Kidney epithelial cell (primary cell): ENCODE data around the gene NOL4L. TPM values are rescaled to one million over a fixed set of nuclear protein-coding genes. Genes with fewer than 3 reads are reported as not detected.

Source experiments
- DNase-seq: peaks from one replicate; pipeline ENCODE4 v3.0.0-alpha.2; 2010; ENCODE audit warnings: low read depth
- H3K27me3 ChIP-seq: 2 replicates; pipeline ENCODE4 v1.6.0; 2011; ENCODE audit warnings: low read length; ENCODE audit not compliant: control insufficient read depth, insufficient read depth
- H3K36me3 ChIP-seq: 2 replicates; pipeline ENCODE4 v1.5.1; 2011; ENCODE audit warnings: low read length; ENCODE audit not compliant: control insufficient read depth, insufficient read depth
- H3K4me3 ChIP-seq: 2 replicates; pipeline ENCODE4 v1.5.1; 2011; ENCODE audit warnings: low read depth, mild to moderate bottlenecking, control low read depth, low read length
- CTCF ChIP-seq: IDR thresholded peaks from 2 replicates; pipeline ENCODE4 v1.5.1; 2011; ENCODE audit warnings: mild to moderate bottlenecking, moderate library complexity, low read length, control low read depth, inconsistent platforms; ENCODE audit not compliant: insufficient read depth, poor library complexity, severe bottlenecking
- total RNA-seq: library from RNA; depleted of rRNA; stranded (reverse); fragments of >200 nt; gene quantifications from 2 replicates; pipeline ENCODE4 v1.2.3, GENCODE V29; 2015

Gene NOL4L
- total RNA-seq, 1 donor from 2014 or later: 31.4 TPM

DNA sequence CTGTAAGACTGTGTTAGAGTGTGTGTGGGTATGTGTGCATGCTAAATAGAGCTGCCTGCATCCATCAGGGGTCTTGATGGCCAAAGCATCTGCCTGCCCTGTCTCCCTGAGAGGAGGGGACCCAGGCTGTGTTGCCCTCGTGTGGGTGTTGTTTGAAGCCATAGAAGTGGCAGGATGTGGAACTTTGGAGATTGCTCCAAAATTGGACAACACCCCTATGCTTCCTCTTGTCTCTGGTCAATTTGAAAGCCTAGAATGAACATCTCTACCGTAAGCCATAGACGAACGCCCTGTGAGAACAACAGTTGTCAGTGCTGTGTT, 144.4 kb downstream of the NOL4L start:
- Histone ChIP-seq H3K36me3 (peaks cover 2% of the 10 kb centered on the region), H3K4me3 (no peak overlapping the region), H3K27me3 (no peaks in the 10 kb centered on the region)
- no peak for TF ChIP-seq CTCF
- no peak for DNase-seq

DNA sequence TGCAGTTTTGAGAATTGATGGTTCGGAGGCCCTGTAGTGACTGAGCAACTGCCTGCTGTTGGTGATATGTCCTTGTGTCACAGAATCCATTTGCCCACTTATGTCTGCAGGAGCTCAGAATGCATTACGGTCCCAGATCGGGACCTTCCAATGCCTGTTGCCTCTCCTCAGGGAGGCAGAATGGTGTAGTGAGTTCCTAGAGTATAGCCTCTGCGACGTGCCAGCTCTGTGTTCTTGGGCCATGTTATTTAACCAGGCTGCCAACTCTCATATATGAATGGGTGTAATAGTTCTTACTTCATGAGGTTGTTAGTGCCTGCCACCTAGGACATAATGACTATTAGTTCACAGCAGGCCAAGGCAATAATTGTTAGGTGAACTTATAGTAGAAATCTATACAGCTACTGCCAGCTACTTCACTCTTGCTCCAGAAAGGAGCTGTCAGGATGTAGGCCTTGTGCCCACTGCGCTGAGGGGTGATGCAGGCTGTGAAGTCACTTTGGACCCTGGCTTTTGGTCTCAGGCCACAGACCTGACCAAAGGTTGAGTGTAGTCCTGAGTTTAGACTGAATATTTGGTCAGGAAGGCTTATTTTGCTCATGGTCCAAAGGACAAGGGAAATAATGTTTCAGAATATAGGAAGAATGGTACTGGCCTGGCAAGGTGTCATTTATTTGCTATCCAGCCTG, 144.9 kb downstream of the NOL4L start:
- TF ChIP-seq CTCF: no peak
- Histone ChIP-seq H3K27me3 (no peaks in the 10 kb centered on the region), H3K36me3 (peaks cover 2% of the 10 kb centered on the region), H3K4me3 (no peak overlapping the region)
- no peak for DNase-seq

DNA sequence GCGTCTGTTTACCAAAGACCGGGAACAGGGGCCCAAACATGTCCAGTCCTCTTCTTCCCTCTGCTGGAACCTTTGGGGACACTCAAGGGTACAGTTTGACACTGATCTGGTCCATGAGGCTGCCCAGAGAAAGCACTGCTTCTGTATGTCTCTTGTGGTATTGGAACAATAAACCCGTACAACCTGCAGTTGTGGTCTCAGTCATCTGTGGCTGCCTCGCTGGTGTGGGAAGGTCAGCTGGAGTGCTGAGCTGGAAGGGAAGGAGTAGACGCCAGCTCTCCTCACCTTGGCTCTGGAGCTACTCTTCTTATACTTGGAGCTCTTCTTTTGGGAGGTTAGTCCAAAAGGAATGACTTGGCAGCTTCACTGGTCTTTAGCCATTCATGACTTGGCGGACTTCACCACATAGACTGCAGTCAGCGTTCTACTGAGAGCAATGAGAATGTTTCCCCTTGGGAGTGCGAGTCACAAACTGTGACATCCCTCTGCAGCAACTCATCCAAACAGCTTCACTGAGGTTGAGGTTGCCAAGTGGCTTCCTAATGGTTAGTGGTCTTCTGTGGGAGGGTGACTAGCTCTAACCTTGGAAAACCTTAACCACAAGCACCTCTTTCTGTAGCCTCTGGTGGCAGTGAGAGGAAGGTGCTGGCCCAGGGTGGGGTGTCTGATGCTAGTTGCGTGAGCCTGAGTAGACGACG, 145.9 kb downstream of the NOL4L start:
- no peak for TF ChIP-seq CTCF
- Histone ChIP-seq H3K36me3 (peaks cover 5% of the 10 kb centered on the region), H3K4me3 (no peak overlapping the region), H3K27me3 (no peaks in the 10 kb centered on the region)
- DNase-seq: no peak

- Histone ChIP-seq H3K36me3 (peaks cover 5% of the 10 kb centered on the region), H3K4me3 (no peak overlapping the region), H3K27me3 (no peaks in the 10 kb centered on the region)
- no peak for DNase-seq
- TF ChIP-seq CTCF: no peak
These were observed 146.7 kb downstream of the NOL4L start for GRCh38 chr20:32438331-32438858.

- Histone ChIP-seq H3K27me3 (no peaks in the 10 kb centered on the region), H3K36me3 (peaks cover 5% of the 10 kb centered on the region), H3K4me3 (no peak overlapping the region)
- no peak for DNase-seq
- TF ChIP-seq CTCF: peak; percentile 24
These were observed 147.6 kb downstream of the NOL4L start for GRCh38 chr20:32437391-32438074.
